ENCODE results near the gene INO80B. TPM values are rescaled to one million over a fixed set of nuclear protein-coding genes. Genes with fewer than 3 reads are reported as not detected.

The INO80B gene
- total RNA-seq, 4 donors from 2014 or later, result 28.5 to 63.3 (median 48.0) TPM

GRCh38 chr2:74472086-74472944 lies 17.4 kb downstream of the INO80B start, which contains the start of gene MRPL53:
TSS of gene MRPL53 (minus strand) at chr2:74472680. CDS start at chr2:74472660, 20 bp downstream.
- H3K36me3 ChIP-seq, result no peaks in the 10 kb centered on the region
- TF ChIP-seq POLR2A (IDR thresholded peaks at IDR 0.05), result peak; percentile 55 to 70
- TF ChIP-seq CTCF (IDR thresholded peaks at IDR 0.05), result peak in 1 of 4 experiments; percentile 2
- H3K27me3 ChIP-seq, result no peaks in the 10 kb centered on the region
- peak within 1 kb of the TSS; percentile 57 to 63 for H3K4me3 ChIP-seq
- intact Hi-C loops (cut with DNase I; ENCODE audit: low total_unique reads), result no loop called here
- H3K27ac ChIP-seq, result peak within 1 kb of the TSS; percentile 77 to 82
- no peaks in the 10 kb centered on the region for H3K4me1 ChIP-seq
- H3K9me3 ChIP-seq, result no peaks in the 10 kb centered on the region
- DNase-seq, result peak; percentile 92 to 93

GRCh38 chr2:74472945-74473258 lies 18.0 kb downstream of the INO80B start:
- DNase-seq, result no peak
- no peaks in the 10 kb centered on the region for H3K27me3 ChIP-seq
- no peaks in the 10 kb centered on the region for H3K36me3 ChIP-seq
- peak overlapping the region; percentile 77 to 82 for H3K27ac ChIP-seq
- H3K4me1 ChIP-seq, result no peaks in the 10 kb centered on the region
- H3K9me3 ChIP-seq, result no peaks in the 10 kb centered on the region
- intact Hi-C loops (cut with DNase I; ENCODE audit: low total_unique reads), result no loop called here
- TF ChIP-seq CTCF (IDR thresholded peaks at IDR 0.05) (no peak), POLR2A (IDR thresholded peaks at IDR 0.05) (no peak)
- peak overlapping the region; percentile 57 to 63 for H3K4me3 ChIP-seq

GRCh38 chr2:74474481-74474880 lies 19.6 kb downstream of the INO80B start:
- intact Hi-C loops (cut with DNase I; ENCODE audit: low total_unique reads), result no loop called here
- Histone ChIP-seq H3K4me1 (no peaks in the 10 kb centered on the region), H3K27me3 (no peaks in the 10 kb centered on the region), H3K27ac (no peak overlapping the region), H3K9me3 (no peaks in the 10 kb centered on the region), H3K36me3 (no peaks in the 10 kb centered on the region), H3K4me3 (no peak overlapping the region)
- TF ChIP-seq CTCF (IDR thresholded peaks at IDR 0.05) (no peak), POLR2A (IDR thresholded peaks at IDR 0.05) (no peak)
- DNase-seq, result no peak

- H3K27me3 ChIP-seq, result no peaks in the 10 kb centered on the region
- intact Hi-C loops (cut with DNase I; ENCODE audit: low total_unique reads), result no loop called here
- no peak overlapping the region for H3K4me3 ChIP-seq
- H3K36me3 ChIP-seq, result no peaks in the 10 kb centered on the region
- no peaks in the 10 kb centered on the region for H3K9me3 ChIP-seq
- no peak for DNase-seq
- TF ChIP-seq CTCF (IDR thresholded peaks at IDR 0.05) (no peak), POLR2A (IDR thresholded peaks at IDR 0.05) (no peak)
- H3K27ac ChIP-seq, result no peak overlapping the region
- no peaks in the 10 kb centered on the region for H3K4me1 ChIP-seq
Measured at GRCh38 chr2:74474899-74475298, 20.0 kb downstream of the INO80B start.

GRCh38 chr2:74481431-74481830 lies 26.5 kb downstream of the INO80B start:
- Histone ChIP-seq H3K27me3 (no peaks in the 10 kb centered on the region), H3K9me3 (no peaks in the 10 kb centered on the region), H3K27ac (no peak overlapping the region), H3K36me3 (no peaks in the 10 kb centered on the region), H3K4me1 (peaks cover 0 to 10% of the 10 kb centered on the region in 2 donors), H3K4me3 (peak overlapping the region; percentile 91 to 93)
- intact Hi-C loops (cut with DNase I; ENCODE audit: low total_unique reads), result no loop called here
- TF ChIP-seq CTCF (IDR thresholded peaks at IDR 0.05) (no peak), POLR2A (IDR thresholded peaks at IDR 0.05) (no peak)
- no peak for DNase-seq

All from uterus (tissue), 4 donors.